GM21576 (cell line): ENCODE data around the gene NGLY1.

ENCODE experiments used
- ATAC-seq: cut with Tn5 transposase; IDR thresholded peaks from one replicate; pipeline ENCODE4 v1.9.1; 2021; ENCODE audit warnings: mild to moderate bottlenecking, moderate library complexity; ENCODE audit not compliant: unreplicated experiment

Gene NGLY1

DNA sequence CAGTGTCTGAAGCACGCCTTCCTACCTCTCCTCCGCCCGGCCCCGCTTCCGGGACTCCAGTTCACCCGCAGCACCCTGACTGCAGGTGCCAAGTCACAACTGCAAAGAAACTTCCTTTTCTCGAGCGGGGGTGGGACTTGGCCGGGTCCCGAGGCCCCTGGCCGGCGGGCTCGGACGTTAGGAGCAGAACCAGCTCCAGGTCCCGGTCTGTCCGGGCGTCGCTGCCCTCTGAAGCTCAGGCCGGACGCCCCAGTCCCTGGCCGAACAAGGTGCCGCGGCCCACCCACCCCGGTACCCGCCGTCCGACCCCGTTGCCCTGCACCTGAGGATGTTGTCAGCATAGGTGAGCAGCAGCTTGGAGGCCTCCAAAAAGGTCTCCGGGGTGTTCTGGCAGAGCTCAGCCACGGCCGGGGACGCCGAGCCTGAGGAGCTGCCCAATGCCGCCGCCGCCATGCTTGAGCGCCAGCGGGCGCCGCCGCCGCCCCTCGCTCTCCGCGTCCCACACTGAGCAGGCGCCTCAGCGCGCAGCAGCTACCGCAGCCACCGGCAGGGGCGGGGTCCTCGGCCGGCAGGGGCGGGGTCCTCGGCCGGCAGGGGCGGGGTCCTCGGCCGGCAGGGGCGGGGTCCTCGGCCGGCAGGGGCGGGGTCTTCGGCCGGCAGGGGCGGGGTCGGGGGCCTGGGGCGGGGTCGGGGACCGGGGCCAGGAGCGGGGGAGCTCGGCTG lies at the start of gene NGLY1:
TSS of gene NGLY1 (minus strand) at position 506 of the 723 bp plus-strand sequence. CDS start at position 453, 53 bp downstream.
- ATAC-seq, result peak; percentile 74

- ATAC-seq, result peak; percentile 42
Measured at GRCh38 chr3:25831578-25831977, 48.3 kb upstream of the NGLY1 start.

DNA sequence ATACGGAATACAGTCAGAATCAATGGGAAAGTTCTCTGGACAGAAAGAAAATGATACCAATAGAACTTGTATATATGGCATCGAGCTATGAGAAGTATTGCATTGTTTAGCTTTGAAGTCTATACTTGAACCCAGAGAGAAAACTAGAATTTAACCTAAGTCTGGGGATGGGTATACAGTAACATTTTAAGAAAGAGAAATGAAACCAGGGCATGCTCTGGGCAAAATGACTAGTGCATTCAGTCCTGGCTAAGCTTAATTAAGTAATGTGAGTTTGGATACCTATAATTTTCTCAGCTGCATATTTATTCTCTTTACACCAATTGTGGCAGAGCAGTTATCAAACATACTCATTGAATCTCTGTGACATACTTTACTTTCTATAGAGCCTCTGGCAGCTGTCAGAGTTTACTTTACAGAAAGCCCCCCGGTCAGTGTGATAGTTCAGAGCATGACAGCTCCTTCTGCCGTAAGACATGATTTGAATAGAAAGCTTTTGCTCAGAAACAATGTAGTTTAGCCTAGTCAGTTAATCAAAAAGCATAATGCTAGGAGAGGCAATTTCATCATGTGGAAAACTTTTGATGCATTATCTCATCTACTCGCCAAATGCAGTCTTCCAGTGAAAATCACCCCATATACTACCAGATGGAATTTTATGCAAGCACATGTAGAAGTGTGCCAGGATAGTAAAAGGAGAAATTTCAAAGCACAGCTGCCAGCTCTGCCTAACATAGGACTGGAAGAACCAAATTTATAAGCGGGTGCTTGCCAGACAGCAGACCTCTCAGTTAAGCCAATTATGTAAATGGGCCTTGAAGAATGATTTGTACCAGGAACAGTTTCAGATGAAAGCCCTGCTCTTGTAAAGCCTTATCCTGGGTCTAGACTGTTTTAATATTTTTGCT lies 47.4 kb upstream of the NGLY1 start:
- no peak for ATAC-seq

- no peak for ATAC-seq
Measured at GRCh38 chr3:25826510-25826909, 43.3 kb upstream of the NGLY1 start.

DNA sequence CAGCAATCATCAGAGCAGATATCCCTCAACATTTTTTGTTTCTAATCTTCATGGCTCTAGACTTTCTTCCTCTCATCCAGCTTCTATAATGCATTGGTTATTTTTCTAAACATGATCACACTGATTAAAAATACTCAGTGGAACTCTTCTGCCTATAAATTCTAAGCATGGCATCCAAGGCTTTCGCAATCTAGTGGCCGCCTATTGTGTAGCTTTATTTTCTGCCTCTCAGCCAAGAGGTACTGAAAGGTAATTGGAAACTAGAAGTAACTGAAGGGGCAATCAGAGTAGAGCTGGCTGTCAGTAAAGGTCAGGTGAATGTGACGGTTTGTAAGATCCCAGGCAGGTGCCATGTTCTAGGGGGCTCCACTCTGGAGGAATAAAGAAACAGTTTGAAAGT lies 40.1 kb upstream of the NGLY1 start:
- no peak for ATAC-seq

DNA sequence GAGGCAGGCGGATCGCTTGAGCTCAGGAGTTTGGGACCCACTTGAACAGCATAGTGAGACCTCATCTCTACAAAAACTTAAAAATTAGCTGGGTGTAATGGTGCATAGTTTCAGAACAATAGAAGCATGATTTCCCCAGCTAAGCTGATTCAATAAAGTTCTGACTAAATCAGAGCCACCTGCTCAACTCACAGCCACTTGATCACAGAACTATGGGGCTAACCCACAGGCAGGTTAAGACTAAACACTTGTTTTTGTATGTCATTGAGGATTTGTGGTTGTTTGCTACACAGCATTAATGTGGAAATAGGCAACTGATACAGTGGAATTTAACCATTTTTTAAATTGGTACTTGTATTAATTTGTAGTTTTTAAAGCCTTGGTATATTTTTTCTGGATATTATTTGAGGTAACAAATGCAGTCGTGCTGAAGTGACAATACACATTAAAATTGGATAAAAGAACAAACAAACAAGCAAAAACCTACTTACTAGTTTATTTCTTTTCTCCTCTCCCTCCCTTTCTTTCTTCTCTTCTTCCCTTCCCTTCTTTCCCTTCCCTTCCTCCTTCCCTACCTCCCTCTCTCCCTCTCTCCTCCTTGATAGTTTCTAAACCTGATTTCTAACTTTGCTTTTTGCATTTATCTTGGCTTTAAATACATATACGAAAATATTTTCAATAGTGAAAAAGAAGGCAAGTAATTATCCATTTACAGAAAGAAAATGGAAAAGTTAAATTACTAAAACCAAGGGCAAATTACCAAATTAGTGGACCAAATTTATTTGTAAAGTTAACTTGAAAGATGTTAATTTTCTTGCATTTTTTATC lies 38.7 kb upstream of the NGLY1 start:
- no peak for ATAC-seq

GRCh38 chr3:25820816-25821486 lies 37.7 kb upstream of the NGLY1 start:
- no peak for ATAC-seq

GRCh38 chr3:25820366-25820765 lies 37.1 kb upstream of the NGLY1 start:
- ATAC-seq, result no peak

DNA sequence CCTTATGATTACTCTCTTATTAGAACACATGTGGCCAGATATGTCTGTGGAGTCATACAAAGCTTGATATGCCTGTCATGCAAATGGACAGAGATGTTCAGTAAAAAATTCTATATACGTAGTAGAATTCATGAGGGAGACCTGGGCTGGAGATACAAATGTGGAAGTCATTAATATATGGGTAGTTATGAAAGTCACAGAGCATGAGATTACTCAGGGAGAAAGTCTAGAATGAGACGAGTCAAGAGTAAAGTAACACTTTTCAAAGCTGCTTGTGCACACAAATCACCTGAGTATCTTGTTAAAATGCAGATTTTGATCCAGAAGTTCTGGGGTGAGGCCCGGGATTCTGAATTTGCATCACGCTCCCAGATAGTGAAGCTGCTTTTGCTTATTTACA lies 35.1 kb upstream of the NGLY1 start:
- ATAC-seq, result no peak

DNA sequence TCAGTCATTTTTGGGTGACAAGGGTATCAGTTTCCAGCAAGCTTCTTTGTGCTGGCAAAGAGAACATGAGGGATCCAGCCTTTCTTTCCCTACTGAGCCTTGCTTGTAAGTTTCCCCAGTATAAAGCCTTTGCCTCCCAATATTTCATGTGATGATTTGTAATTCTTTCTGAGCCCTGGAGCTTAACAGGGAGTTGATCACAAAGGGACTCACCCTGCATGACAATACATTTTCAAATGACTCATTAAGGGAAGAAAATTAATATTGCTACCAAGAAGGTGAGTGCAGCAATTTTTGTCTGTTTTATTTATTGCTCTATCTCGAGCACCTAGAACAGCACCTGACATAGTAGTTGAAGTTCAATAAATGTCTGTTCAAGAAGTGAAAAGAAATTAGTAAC lies 34.4 kb upstream of the NGLY1 start:
- ATAC-seq, result no peak

- ATAC-seq, result peak; percentile 39
Measured at GRCh38 chr3:25817107-25817506, 33.9 kb upstream of the NGLY1 start.

DNA sequence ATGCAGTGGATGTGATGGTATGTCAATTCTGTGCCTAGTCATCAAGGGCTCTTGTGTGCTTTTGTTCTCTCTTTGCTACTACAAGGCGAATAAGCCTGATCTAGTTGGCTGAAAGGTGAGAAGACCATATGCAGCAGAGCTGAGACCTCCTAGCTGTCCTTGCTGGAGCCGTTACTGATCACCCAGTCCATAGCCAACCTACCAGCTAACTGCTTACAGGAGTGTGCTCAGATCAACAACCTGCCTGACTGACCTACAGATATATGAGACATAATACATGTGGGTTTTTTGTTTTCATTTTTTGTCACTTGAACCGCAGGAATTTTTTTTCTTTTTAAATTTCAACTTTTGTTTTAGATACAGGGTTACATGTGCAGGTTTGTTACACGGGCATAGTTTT lies 29.4 kb upstream of the NGLY1 start:
- no peak for ATAC-seq

DNA sequence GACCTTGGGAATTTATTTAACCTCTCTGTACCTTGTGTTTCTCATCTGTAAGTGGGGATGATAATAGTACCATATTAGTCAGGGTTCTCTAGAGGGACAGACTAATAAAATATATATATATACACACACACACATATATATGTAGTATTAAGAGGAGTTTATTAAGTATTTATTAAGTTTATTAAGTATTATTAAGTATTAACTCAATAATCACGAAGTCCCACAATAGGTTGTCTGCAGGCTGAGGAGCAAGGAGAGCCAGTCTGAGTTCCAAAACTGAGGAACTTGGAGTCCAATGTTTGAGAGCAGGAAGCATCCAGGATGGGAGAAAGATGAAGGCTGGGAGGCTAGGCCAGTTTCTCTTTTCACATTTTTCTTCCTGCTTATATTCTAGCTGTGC lies 21.4 kb upstream of the NGLY1 start:
- no peak for ATAC-seq

DNA sequence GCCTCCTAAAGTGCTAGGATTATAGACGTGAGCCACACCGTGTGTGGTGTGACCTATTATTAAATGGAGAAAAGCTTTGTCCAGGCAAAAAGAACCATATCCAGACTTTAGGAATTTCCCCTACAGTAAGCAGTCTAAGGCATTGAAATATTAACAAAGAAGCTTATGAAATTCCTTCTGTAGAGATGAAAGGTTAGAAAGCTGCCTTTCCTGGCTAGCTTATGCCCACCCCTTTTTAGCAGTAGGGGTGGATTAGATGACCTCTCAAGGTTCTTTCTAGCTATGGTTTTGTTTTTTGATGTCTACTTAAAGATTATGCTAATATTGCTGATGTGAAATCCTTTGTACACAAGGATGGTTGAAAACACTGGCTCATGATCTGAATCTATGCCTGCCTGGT lies 20.6 kb upstream of the NGLY1 start:
- no peak for ATAC-seq

- ATAC-seq, result no peak
Measured at GRCh38 chr3:25801786-25802185, 18.5 kb upstream of the NGLY1 start.

GRCh38 chr3:25789596-25790556 lies 6.6 kb upstream of the NGLY1 start, which contains the start of gene OXSM:
Gene OXSM, plus strand, starts transcription at chr3:25790090. Its CDS starts 931 bp downstream, at chr3:25791021.
- peak; percentile 93 for ATAC-seq

GRCh38 chr3:25789209-25789595 lies 6.0 kb upstream of the NGLY1 start:
- no peak for ATAC-seq

DNA sequence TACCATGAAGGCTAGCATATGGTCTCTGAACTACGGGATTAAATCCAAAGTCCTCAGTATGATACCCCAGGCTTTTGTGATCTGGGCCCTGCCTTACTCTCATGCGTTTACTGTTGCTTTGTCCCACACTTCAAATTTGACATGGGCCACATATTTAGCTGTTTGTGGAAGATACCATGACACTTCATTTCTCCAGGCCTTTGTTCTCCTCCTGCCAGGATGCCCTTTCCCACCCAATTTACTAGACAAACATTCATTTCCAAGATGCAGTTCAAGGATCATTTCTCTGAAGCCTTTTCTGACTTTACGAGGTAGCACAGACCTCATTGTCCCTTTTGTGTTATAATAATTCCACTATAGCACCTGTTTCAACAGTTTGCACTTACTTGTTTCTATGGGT lies 4.4 kb upstream of the NGLY1 start:
- no peak for ATAC-seq

DNA sequence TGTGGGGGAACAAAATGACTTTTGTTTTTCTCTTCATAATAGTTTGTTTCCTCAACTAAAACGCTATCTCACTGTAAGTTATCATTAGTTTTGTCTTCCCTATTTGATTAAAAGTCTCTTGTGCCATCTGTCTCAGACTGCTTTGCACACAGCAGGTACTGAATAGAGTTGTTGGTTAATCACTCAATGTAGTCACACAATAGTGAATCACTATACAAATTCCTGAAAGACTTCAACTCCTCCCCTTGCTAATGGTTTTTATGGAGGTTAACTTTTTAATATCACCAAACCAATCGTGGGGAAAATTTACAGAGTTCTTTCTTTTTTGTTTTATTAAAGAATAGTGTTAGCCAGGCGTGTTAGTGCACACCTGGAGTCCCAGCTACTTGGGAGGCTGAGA lies 2.6 kb upstream of the NGLY1 start:
- no peak for ATAC-seq
